GM10266 (cell line): ENCODE data around the gene OXSR1.
"Not testable (repeated sequence)": the region's sequence is repeated elsewhere in the genome, so short reads cannot be mapped to it uniquely, and the experiment has no call there.

ENCODE experiments used
- DNase-seq: peaks from one replicate; pipeline ENCODE4 v3.0.0; 2012; ENCODE audit errors: extremely low spot score
- TF ChIP-seq, protein P1 (sequence below): IDR thresholded peaks from 2 replicates; pipeline ENCODE4 v1.5.1; 2012; ENCODE audit warnings: mild to moderate bottlenecking, low read depth; ENCODE audit not compliant: control insufficient read depth, insufficient read depth; ENCODE audit errors: missing control alignments

Gene OXSR1

GRCh38 chr3:38155825-38156224 lies 9.5 kb upstream of the OXSR1 start:
- TF ChIP-seq, protein P1, sequence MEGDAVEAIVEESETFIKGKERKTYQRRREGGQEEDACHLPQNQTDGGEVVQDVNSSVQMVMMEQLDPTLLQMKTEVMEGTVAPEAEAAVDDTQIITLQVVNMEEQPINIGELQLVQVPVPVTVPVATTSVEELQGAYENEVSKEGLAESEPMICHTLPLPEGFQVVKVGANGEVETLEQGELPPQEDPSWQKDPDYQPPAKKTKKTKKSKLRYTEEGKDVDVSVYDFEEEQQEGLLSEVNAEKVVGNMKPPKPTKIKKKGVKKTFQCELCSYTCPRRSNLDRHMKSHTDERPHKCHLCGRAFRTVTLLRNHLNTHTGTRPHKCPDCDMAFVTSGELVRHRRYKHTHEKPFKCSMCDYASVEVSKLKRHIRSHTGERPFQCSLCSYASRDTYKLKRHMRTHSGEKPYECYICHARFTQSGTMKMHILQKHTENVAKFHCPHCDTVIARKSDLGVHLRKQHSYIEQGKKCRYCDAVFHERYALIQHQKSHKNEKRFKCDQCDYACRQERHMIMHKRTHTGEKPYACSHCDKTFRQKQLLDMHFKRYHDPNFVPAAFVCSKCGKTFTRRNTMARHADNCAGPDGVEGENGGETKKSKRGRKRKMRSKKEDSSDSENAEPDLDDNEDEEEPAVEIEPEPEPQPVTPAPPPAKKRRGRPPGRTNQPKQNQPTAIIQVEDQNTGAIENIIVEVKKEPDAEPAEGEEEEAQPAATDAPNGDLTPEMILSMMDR, result no peak
- no peak for DNase-seq

DNA sequence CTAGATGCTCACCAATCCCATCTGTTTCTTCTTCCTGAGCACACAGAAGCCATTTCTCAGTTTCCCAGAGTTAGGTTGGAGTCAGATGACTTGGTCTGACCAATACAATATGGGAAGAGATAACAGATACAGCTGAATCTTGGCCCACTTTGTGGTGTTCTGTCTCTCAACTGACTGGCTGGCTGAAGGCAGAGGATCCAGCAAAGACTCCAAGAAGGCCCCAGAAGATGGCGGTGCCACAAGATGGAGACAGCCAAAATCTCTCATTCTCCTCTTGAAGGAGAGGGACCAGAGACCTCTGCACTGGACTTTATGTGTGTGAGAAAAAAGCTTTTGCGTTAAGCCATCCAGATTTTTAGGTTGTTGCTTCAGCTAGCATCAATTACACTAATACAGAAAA lies 8.2 kb upstream of the OXSR1 start:
- TF ChIP-seq, protein P1, result no peak
- DNase-seq, result no peak

- no peak for DNase-seq
- TF ChIP-seq, protein P1, result no peak
These were observed 7.7 kb upstream of the OXSR1 start for GRCh38 chr3:38157595-38157994.

DNA sequence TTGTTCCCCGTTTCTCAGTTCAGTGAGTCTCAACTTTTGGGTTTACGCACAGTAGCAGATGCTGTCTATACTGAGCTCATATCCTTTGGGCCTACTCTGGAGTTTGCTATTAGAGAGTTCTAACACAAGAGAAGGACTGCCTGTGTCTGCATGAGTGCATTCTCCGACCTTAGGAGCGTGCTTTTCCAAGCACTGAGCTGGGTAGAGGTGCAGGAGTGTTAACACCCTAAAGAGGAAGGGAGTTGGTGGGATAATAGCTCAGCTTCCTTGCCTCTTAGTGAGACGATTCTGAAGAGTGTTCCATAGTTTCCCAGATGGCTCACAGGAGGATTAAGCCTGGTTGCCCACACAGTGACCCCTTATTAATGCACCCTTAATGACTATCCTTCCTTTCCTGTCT lies 6.9 kb upstream of the OXSR1 start:
- TF ChIP-seq, protein P1, result no peak
- DNase-seq, result no peak

DNA sequence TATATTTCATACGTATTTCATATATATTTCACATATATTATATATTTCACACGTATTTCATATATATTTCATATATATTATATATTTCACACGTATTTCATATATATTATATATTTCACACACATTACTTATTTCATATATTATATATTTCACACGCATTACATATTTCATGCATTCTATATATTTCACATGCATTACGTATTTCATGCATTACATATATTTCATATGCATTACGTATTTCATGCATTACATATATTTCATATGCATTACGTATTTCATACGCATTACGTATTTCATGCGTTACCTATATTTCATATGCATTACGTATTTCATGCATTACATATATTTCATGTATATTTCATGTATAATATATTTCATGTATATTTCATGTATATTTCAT lies 4.6 kb upstream of the OXSR1 start:
- not testable (repeated sequence) for DNase-seq

- no peak for DNase-seq
- TF ChIP-seq, protein P1, result no peak
These were observed 2.1 kb upstream of the OXSR1 start for GRCh38 chr3:38163117-38163840.

DNA sequence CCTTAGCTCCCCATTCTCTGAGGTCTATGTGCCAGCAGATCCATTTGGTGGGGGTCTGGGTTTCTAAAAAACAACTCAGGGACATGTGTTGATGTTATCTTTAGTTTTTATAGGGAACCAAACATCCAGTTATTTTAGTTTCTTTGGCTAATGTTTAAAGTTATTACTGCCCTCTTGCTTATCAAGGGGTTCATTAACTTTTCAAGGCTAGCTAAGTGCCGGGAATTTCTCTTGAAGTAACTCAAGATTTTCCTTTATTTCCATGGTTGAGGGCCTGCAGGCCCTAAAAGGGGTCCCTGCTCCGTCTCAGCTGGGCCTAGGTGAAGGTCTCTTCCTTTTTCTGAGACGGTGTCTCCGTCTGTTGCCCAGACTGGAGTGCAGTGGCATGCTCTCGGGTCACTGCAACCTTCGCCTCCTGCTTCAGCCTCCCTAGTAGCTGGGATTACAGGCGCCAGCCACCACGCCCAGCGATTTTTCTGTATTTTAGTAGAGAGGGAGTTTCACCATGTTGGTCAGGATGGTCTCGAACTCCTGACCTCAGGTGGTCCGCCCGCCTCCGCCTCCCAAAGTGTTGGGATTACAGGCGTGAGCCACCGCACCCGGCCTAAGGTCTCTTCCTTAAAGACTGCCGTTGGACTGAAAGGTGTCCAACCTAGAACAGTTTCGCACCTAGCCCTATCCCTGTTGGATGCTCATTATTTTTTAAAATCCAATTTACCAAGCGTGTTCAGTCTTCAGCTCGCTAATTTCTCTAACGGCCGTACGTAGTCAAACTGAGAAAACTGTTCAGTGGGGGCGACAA lies 1.3 kb upstream of the OXSR1 start:
- TF ChIP-seq, protein P1, result no peak
- DNase-seq, result no peak
